H1 (cell line): ENCODE measurements around the gene LRRC4. TPM values are rescaled to one million over a fixed set of nuclear protein-coding genes. Genes with fewer than 3 reads are reported as not detected.

Source experiments
- ATF3 ChIP-seq: IDR thresholded peaks from 2 replicates; pipeline ENCODE4 v1.6.1; 2011; ENCODE audit warnings: low read depth, mild to moderate bottlenecking, low read length; ENCODE audit not compliant: insufficient read depth
- CEBPB ChIP-seq: IDR thresholded peaks from 2 replicates; pipeline ENCODE4 v1.6.1; 2012; ENCODE audit warnings: low read depth, low read length
- EGR1 ChIP-seq: IDR thresholded peaks from 2 replicates; pipeline ENCODE4 v1.6.1; 2011; ENCODE audit warnings: low read depth, low read length, borderline replicate concordance
- EP300 ChIP-seq, 2 experiments: IDR thresholded peaks; 1 replicate in 1 of 2; 2 replicates in 1 of 2; pipeline ENCODE4 v1.6.1; 2011 to 2012; ENCODE audit warnings: low read depth in 2 of 2, low read length in 2 of 2, mild to moderate bottlenecking in 2 of 2, borderline replicate concordance in 1 of 2, inconsistent platforms in 1 of 2, moderate library complexity in 1 of 2
- EZH2 ChIP-seq: fragments of 200-600 bp; sonication (generic); IDR thresholded peaks from 2 replicates; pipeline ENCODE4 v1.7.1; 2012; ENCODE audit warnings: low read depth, mild to moderate bottlenecking, moderate library complexity, low read length, inconsistent platforms; ENCODE audit not compliant: severe bottlenecking
- GABPA ChIP-seq: IDR thresholded peaks from 2 replicates; pipeline ENCODE4 v1.6.1; 2011; ENCODE audit warnings: mild to moderate bottlenecking, low read length, moderate library complexity, borderline replicate concordance; ENCODE audit not compliant: insufficient read depth
- KDM5A ChIP-seq: fragments of 200-600 bp; IDR thresholded peaks from 2 replicates; pipeline ENCODE4 v1.7.1; 2012; ENCODE audit warnings: mild to moderate bottlenecking, low read length, inconsistent platforms, mixed read lengths
- MAFK ChIP-seq: IDR thresholded peaks from 2 replicates; pipeline ENCODE4 v1.6.1; 2012; ENCODE audit warnings: low read depth, mild to moderate bottlenecking, improper control_type of control experiment, low read length
- POLR2A ChIP-seq, 2 experiments: IDR thresholded peaks; 1 replicate in 1 of 2; 2 replicates in 1 of 2; pipeline ENCODE4 v1.6.1; 2011; ENCODE audit warnings: low read depth in 2 of 2, low read length in 2 of 2, mild to moderate bottlenecking in 2 of 2; ENCODE audit errors: control extremely low read depth in 1 of 2
- polyA plus RNA-seq, 7 experiments: library from polyadenylated mRNA; depleted of rRNA in 3 of 7; stranded (reverse) in 5 of 7; unstranded in 2 of 7; fragments of >200 nt in 5 of 7; fragments of 200-250 nt in 2 of 7; gene quantifications; 1 replicate in 5 of 7; 2 replicates in 1 of 7; 4 replicates in 1 of 7; pipeline versions ENCODE4 v1.2.1 to v1.2.3, GENCODE V29; 2011 to 2013; ENCODE audit warnings: missing spikeins in 2 of 7, mixed read lengths in 2 of 7
- total RNA-seq: library from RNA; stranded (reverse); fragmentation: NEBNext Ultra II Directional; extraction: Animal tissue kit (Norgen Biotek cat#: 25700); gene quantifications from 2 replicates; pipeline ENCODE4 v1.2.1, GENCODE V29; 2021

The LRRC4 gene
- total and polyA plus RNA-seq, 2 of the 8 experiments (the other 6 are each of a cell fraction or from before 2014, with no cell fraction given): 13.4 to 16.4 TPM

GRCh38 chr7:128000048-128000447, 31.2 kb downstream of the LRRC4 start (continued):
- TF ChIP-seq MAFK (no peak), KDM5A (no peak), EZH2 (no peak), EP300 (IDR thresholded peaks at IDR 0.05; ENCODE audit: borderline replicate concordance in 1 of 2, low read depth in 2 of 2, low read length in 2 of 2) (no peak), CEBPB (no peak), ATF3 (no peak), POLR2A (IDR thresholded peaks at IDR 0.05; ENCODE audit: control extremely low read depth in 1 of 2, low read depth in 2 of 2, low read length in 2 of 2) (no peak), EGR1 (no peak), GABPA (no peak)
- TF ChIP-seq, all 59 proteins: peak for 0
